SH-SY5Y (cell line): ENCODE data around the gene UFD1.

Experiments
- GATA2 ChIP-seq: IDR thresholded peaks from 2 replicates; pipeline ENCODE4 v1.6.1; 2011; ENCODE audit warnings: mild to moderate bottlenecking, low read depth, low read length
- GATA3 ChIP-seq: IDR thresholded peaks from 2 replicates; pipeline ENCODE4 v1.6.1; 2011; ENCODE audit warnings: low read depth, mild to moderate bottlenecking, low read length, moderate library complexity

DNA sequence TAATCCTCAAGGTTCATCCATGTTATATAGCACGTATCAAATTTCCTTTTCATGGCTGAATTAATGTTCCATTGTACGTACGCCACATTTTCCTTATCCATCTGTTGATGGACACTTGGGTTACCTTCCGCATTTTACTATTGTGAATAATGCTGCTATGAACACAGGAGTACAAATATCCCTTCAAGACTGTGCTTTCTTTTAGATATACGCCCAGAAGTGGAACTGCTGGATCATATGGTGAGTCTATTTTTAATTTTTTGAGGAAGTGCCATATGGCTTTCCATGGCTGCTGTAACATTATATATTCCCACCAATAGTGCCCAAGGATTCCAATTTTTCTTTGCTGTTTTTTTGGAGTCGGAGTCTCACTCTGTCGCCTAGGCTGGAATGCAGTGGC is 40.7 kb downstream of the UFD1 start:
- TF ChIP-seq GATA3, result no peak
- TF ChIP-seq GATA2, result no peak
